Fibroblast of villous mesenchyme (primary cell): ENCODE data around the gene C6orf62. TPM values are rescaled to one million over a fixed set of nuclear protein-coding genes. Genes with fewer than 3 reads are reported as not detected.
"Not testable (repeated sequence)": the region's sequence is repeated elsewhere in the genome, so short reads cannot be mapped to it uniquely, and the experiment has no call there.

Experiments used
- DNase-seq: peaks from one replicate; pipeline ENCODE4 v3.0.0-alpha.2; 2010; ENCODE audit warnings: low read depth
- H3K4me3 ChIP-seq: 2 replicates; pipeline ENCODE4 v1.5.1; 2011; ENCODE audit warnings: low read depth, mild to moderate bottlenecking, low read length
- total RNA-seq: library from RNA; depleted of rRNA; stranded (reverse); fragments of >200 nt; gene quantifications from 2 replicates; pipeline ENCODE4 v1.2.3, GENCODE V29; 2012
- TF ChIP-seq, protein P1 (sequence below): IDR thresholded peaks from 2 replicates; pipeline ENCODE4 v1.5.1; 2012; ENCODE audit warnings: low read depth, mild to moderate bottlenecking, low read length; ENCODE audit not compliant: insufficient read depth

Gene C6orf62
- total RNA-seq, 1 donor, result 187 TPM

GRCh38 chr6:24721461-24722215 is 2.7 kb upstream of the C6orf62 start:
- peak overlapping the region; percentile 78 for H3K4me3 ChIP-seq
- TF ChIP-seq, protein P1, sequence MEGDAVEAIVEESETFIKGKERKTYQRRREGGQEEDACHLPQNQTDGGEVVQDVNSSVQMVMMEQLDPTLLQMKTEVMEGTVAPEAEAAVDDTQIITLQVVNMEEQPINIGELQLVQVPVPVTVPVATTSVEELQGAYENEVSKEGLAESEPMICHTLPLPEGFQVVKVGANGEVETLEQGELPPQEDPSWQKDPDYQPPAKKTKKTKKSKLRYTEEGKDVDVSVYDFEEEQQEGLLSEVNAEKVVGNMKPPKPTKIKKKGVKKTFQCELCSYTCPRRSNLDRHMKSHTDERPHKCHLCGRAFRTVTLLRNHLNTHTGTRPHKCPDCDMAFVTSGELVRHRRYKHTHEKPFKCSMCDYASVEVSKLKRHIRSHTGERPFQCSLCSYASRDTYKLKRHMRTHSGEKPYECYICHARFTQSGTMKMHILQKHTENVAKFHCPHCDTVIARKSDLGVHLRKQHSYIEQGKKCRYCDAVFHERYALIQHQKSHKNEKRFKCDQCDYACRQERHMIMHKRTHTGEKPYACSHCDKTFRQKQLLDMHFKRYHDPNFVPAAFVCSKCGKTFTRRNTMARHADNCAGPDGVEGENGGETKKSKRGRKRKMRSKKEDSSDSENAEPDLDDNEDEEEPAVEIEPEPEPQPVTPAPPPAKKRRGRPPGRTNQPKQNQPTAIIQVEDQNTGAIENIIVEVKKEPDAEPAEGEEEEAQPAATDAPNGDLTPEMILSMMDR, result no peak
- peak; percentile 92 for DNase-seq

- peak overlapping the region; percentile 93 for H3K4me3 ChIP-seq
- TF ChIP-seq, protein P1, result no peak
- DNase-seq, result peak; percentile 100
These were observed 1.9 kb upstream of the C6orf62 start for GRCh38 chr6:24720604-24721460.

DNA sequence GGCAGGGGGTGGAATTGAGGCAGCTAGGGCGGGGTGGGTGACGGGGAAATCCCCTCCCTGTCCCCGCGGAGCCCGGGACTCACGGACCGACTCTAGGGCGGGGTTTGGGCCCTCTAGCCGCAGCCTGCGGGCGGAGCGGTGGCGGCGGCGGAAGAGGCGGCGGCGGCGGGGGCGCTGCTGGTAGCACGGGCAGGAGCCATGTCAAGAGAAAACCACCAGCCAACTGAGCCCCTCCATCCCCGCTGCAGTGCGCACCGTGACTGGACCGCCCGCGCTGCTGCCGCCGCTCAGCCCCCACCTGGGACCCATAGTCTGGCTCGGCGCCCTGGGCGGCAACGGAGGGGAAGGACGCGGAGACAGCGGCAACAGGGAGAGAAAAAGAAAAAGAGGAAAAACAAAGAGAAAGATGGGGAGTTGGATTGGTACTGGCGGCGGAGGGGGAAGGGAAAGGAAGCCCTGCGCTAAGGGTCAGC is 1.2 kb upstream of the C6orf62 start:
- peak; percentile 33 for DNase-seq
- H3K4me3 ChIP-seq, result peak overlapping the region; percentile 93
- TF ChIP-seq, protein P1, result no peak

- peak; percentile 12 for DNase-seq
- TF ChIP-seq, protein P1, result no peak
- H3K4me3 ChIP-seq, result peak overlapping the region; percentile 93
These were observed 367 bp downstream of the C6orf62 start for GRCh38 chr6:24718449-24719124.

DNA sequence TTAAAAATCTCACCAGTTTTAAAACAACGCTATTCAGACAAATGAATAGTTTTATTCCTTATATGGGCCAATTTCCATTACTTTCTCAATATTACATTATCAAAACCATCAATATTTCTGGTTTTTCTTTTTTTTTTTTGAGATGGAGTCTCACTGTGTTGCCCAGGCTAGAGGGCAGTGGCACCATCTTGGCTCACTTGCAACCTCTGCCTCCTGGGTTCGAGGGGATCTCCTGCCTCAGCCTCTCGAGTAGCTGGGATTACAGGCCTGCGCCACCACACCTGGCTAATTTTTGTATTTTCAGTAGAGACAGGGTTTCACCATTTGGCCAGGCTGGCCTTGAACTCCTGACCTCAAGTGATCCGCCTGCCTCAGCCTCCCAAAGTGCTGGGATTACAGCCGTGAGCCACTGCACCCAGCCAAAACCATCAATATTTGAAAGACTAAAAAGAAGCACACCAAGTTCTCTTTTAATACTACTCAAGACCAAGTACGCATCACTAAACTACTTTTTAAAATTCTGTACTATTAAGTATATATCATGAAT is 2.3 kb downstream of the C6orf62 start:
- peak overlapping the region; percentile 93 for H3K4me3 ChIP-seq
- not testable (repeated sequence) for DNase-seq

DNA sequence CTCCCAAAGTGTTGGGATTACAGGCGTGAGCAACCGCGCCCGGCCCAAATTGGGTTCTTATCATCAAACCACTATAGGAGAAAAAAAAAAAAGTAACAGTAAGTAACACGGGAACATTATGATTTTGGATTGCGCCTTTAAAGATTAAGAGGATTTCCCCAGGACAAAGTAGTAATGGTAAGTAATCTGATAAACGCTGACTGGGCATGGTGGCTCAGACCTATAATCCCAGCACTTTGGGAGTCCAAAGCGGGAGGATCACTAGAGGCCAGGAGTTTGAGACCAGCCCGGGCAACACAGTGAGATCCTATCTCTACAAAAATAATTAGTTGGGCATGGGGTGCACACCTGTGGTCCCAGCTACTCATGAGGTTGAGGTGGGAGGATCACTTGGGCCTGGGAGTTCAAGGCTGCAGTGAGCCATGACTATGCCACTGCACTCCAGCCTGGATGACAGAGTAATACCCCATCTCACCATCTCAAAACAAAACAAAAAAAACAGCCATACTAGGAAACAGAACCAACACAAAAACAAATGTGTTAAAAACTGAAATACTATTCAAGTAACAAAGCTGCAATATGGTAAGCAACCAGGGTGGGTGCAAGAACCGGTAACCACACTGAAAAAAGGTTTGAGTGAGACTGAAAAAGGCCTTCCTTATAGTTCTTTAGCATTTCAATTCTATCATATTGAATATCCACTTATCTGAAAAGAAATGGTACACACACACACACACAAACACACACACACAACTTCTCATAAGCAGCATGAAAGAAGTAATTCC is 8.2 kb downstream of the C6orf62 start:
- TF ChIP-seq, protein P1, result no peak

More for the DNA sequence above, 8.2 kb downstream of the C6orf62 start:
- no peak for DNase-seq
- no peak overlapping the region for H3K4me3 ChIP-seq
